CD4-positive, alpha-beta T cell treated with Interleukin-17A for 4 hours (primary cell): ENCODE results near the gene KLF4.
A peak's percentile ranks its signal among the peaks of the same experiment; 100 is the strongest.
"Not testable (repeated sequence)": the region's sequence is repeated elsewhere in the genome, so short reads cannot be mapped to it uniquely, and the experiment has no call there.

Experiments
- DNase-seq: peaks from one replicate; pipeline ENCODE4 v3.0.0-alpha.2; 2020; ENCODE audit warnings: mixed read lengths

KLF4 gene

GRCh38 chr9:107489687-107490605, at the start of gene KLF4:
KLF4 (minus strand) TSS chr9:107489769; CDS start chr9:107489172, 597 bp downstream.
- peak; percentile 53 for DNase-seq

GRCh38 chr9:107536462-107536861, 46.9 kb upstream of the KLF4 start:
- no peak for DNase-seq

GRCh38 chr9:107534510-107535078, 45.0 kb upstream of the KLF4 start:
- DNase-seq = no peak

GRCh38 chr9:107530679-107531078, 41.1 kb upstream of the KLF4 start:
- DNase-seq = no peak

- DNase-seq = no peak
Measured at GRCh38 chr9:107528686-107529085, 39.1 kb upstream of the KLF4 start.

GRCh38 chr9:107523539-107523938, 34.0 kb upstream of the KLF4 start:
- DNase-seq = no peak

GRCh38 chr9:107520186-107520585, 30.6 kb upstream of the KLF4 start:
- no peak for DNase-seq

GRCh38 chr9:107518037-107518807, 28.7 kb upstream of the KLF4 start:
- no peak for DNase-seq

- DNase-seq = no peak
Measured at GRCh38 chr9:107513464-107514100, 24.0 kb upstream of the KLF4 start.

- no peak for DNase-seq
Measured at GRCh38 chr9:107504585-107505455, 15.3 kb upstream of the KLF4 start.

GRCh38 chr9:107502464-107502863, 12.9 kb upstream of the KLF4 start:
- DNase-seq = no peak

GRCh38 chr9:107500421-107501200, 11.0 kb upstream of the KLF4 start:
- not testable (repeated sequence) for DNase-seq

- DNase-seq = no peak
Measured at GRCh38 chr9:107496976-107497375, 7.4 kb upstream of the KLF4 start.

GRCh38 chr9:107492381-107492970, 2.9 kb upstream of the KLF4 start:
- no peak for DNase-seq

GRCh38 chr9:107491081-107492053, 1.8 kb upstream of the KLF4 start:
- DNase-seq = no peak

- not testable (repeated sequence) for DNase-seq
Measured at GRCh38 chr9:107490606-107490970, 1.0 kb upstream of the KLF4 start.

GRCh38 chr9:107489144-107489673, 360 bp downstream of the KLF4 start:
- no peak for DNase-seq

GRCh38 chr9:107488375-107489143, 1.0 kb downstream of the KLF4 start:
- DNase-seq = no peak
